Measurements from ENCODE around the gene LCK. TPM values are rescaled to one million over a fixed set of nuclear protein-coding genes. Genes with fewer than 3 reads are reported as not detected.

LCK gene
- total and polyA plus RNA-seq, 2 experiments from 2014 or later, result 33.2 to 86.6 TPM

- TF ChIP-seq ZNF462 (CRISPR knock-in tag; IDR thresholded peaks at IDR 0.05) (no peak), STAT1 (IDR thresholded peaks at IDR 0.05; ENCODE audit: unreplicated experiment) (no peak), EZH2 (IDR thresholded peaks at IDR 0.05; ENCODE audit: low read depth, unreplicated experiment) (no peak), JUNB (IDR thresholded peaks at IDR 0.05; ENCODE audit: unreplicated experiment) (no peak), ZNF114 (CRISPR knock-in tag; IDR thresholded peaks at IDR 0.05) (no peak), CTCF (conservative IDR thresholded peaks at IDR 0.05; ENCODE audit: low read depth in 2 of 2) (no peak), ZNF331 (CRISPR knock-in tag; IDR thresholded peaks at IDR 0.05; ENCODE audit: low read depth) (no peak), ETS1 (IDR thresholded peaks at IDR 0.05) (no peak)
Measured at GRCh38 chr1:32329931-32330466, 78.9 kb downstream of the LCK start (continued).

Measured in GM23338 (cell line).